Measurements from ENCODE around the gene GAS2L1.

- TF ChIP-seq, protein P1, sequence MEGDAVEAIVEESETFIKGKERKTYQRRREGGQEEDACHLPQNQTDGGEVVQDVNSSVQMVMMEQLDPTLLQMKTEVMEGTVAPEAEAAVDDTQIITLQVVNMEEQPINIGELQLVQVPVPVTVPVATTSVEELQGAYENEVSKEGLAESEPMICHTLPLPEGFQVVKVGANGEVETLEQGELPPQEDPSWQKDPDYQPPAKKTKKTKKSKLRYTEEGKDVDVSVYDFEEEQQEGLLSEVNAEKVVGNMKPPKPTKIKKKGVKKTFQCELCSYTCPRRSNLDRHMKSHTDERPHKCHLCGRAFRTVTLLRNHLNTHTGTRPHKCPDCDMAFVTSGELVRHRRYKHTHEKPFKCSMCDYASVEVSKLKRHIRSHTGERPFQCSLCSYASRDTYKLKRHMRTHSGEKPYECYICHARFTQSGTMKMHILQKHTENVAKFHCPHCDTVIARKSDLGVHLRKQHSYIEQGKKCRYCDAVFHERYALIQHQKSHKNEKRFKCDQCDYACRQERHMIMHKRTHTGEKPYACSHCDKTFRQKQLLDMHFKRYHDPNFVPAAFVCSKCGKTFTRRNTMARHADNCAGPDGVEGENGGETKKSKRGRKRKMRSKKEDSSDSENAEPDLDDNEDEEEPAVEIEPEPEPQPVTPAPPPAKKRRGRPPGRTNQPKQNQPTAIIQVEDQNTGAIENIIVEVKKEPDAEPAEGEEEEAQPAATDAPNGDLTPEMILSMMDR (IDR thresholded peaks at IDR 0.05; ENCODE audit: extremely low read depth in 1 of 2, insufficient read depth in 1 of 2, low read depth in 1 of 2, low read length in 2 of 2) = no peak
- TF ChIP-seq POLR2A (IDR thresholded peaks at IDR 0.05; ENCODE audit: low read depth, low read length) (no peak), EZH2 (IDR thresholded peaks at IDR 0.05; ENCODE audit: borderline replicate concordance, low read depth, low read length, severe bottlenecking) (no peak), MAX (IDR thresholded peaks at IDR 0.05; ENCODE audit: insufficient read depth, insufficient read length) (no peak), JUN (IDR thresholded peaks at IDR 0.05; ENCODE audit: borderline replicate concordance, insufficient read depth, insufficient read length, low read depth) (no peak)
Measured at GRCh38 chr22:29265305-29265704, 41.1 kb upstream of the GAS2L1 start.
